ENCODE measurements around the gene SH3PXD2B. TPM values are rescaled to one million over a fixed set of nuclear protein-coding genes. Genes with fewer than 3 reads are reported as not detected.

SH3PXD2B gene
- total and polyA plus RNA-seq, 2 of the 13 experiments (the other 11 are each of a cell fraction or from before 2014, with no cell fraction given): 3.4 to 4.6 TPM

- TF ChIP-seq LRRFIP1 (CRISPR knock-in tag; conservative IDR thresholded peaks at IDR 0.05) (no peak), BHLHE40 (IDR thresholded peaks at IDR 0.05; ENCODE audit: low read length) (no peak), ZFP62 (CRISPR knock-in tag; IDR thresholded peaks at IDR 0.05) (no peak), ZNF350 (CRISPR knock-in tag; IDR thresholded peaks at IDR 0.05; ENCODE audit: borderline replicate concordance, low read depth) (no peak)
Observed at GRCh38 chr5:172285226-172286143, 168.8 kb downstream of the SH3PXD2B start (continued).

GRCh38 chr5:172284611-172284980 is 169.7 kb downstream of the SH3PXD2B start:
- Histone ChIP-seq H3K36me3 (replicated peaks in 1 of 2; ENCODE audit: control insufficient read depth in 1 of 2, insufficient read depth in 2 of 2, low read length in 2 of 2) (no peaks in the 10 kb centered on the region), H3K79me2 (ENCODE audit: insufficient read depth, low read length) (peaks cover 35% of the 10 kb centered on the region), H3K4me2 (ENCODE audit: low read depth, low read length) (peak overlapping the region; percentile 95), H3K4me1 (ENCODE audit: insufficient read depth, low read length) (peaks cover 56% of the 10 kb centered on the region), H3K9ac (ENCODE audit: insufficient read depth, low read depth, low read length) (peak overlapping the region; percentile 71; the same call in 1 of the 2 replicates), H3K9me3 (ENCODE audit: low read length) (no peaks in the 10 kb centered on the region), H4K20me1 (ENCODE audit: insufficient read depth, low read length) (0 out of 2 replicates have a peak, but pooled peaks cover 9% of the 10 kb centered on the region), H3K4me3 (replicated peaks in 1 of 3; ENCODE audit: insufficient read depth in 1 of 3, low read depth in 2 of 3, low read length in 3 of 3) (peak overlapping the region; percentile 82 to 89 (median 87)), H3K27me3 (ENCODE audit: control insufficient read depth in 1 of 2, insufficient read depth in 2 of 2, low read length in 2 of 2) (no peaks in the 10 kb centered on the region; a peak in 1 of 5 replicates), H3K27ac (ENCODE audit: extremely low read length, insufficient read depth, low read length) (peak overlapping the region; percentile 44), H2AFZ (ENCODE audit: low read length) (no peak overlapping the region)
- in situ Hi-C loops (cut with HindIII; ENCODE audit: extremely low pct_ligation_motif_present, low pct_unique_long_range_greater_than_20kb) (loop anchor here (10.0 kb wide), 1 partner anchor 180 kb away; no protein-coding TSS in a partner anchor), intact Hi-C loops (cut with micrococcal nuclease; ENCODE audit: unreplicated experiment) (loop anchor here (5.0 kb wide), 2 partner anchors 47 to 77 kb away; no protein-coding TSS in a partner anchor)
- TSS peak; percentile 87 for BruUV-seq (replicated peaks)
- TF ChIP-seq ZBTB46 (CRISPR knock-in tag; IDR thresholded peaks at IDR 0.05; ENCODE audit: borderline replicate concordance): no peak
- no peak for TF ChIP-seq ZNF839 (CRISPR knock-in tag; IDR thresholded peaks at IDR 0.05; ENCODE audit: borderline replicate concordance)
- no peak for FAIRE-seq
- ChIA-PET POLR2A (no interaction called here), CTCF (ENCODE audit: low intra/inter-chr PET ratio, low total read pairs) (no interaction called here)
- 16% methylated on average over 11 of the region's 11 CpGs for WGBS (ENCODE audit: low lambda C conversion rate)
- ATAC-seq: no peak
- no peak for DNase-seq (ENCODE audit: low spot score)
